NCI-H446 (cell line): Measurements from ENCODE around the gene ARHGAP15.
A peak's percentile ranks its signal among the peaks of the same experiment; 100 is the strongest.

Source experiments
- DNase-seq, 2 experiments: peaks; one replicate each; lab custom pipeline; 2025; lab: John Stamatoyannopoulos, UW

The ARHGAP15 gene

DNA sequence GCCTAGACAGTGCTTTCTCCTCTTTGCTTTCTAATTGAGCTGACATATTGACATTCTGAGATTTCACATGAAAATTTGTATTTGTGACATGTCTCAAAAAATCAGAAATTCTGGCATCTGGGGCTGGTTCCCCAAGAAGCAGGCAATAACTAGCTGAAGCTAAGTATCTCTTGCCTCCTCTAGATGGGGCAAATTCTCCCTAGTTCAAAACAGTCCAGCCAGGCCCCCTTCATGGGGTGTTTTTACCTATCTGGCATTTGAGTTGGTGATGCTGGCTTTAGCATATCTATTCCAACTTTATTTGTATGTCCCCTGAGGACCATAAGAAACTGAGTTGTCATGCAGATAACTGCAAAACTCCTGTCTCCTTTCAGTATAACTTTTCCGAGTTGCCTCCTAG is 39.9 kb downstream of the ARHGAP15 start:
- no peak for DNase-seq

DNA sequence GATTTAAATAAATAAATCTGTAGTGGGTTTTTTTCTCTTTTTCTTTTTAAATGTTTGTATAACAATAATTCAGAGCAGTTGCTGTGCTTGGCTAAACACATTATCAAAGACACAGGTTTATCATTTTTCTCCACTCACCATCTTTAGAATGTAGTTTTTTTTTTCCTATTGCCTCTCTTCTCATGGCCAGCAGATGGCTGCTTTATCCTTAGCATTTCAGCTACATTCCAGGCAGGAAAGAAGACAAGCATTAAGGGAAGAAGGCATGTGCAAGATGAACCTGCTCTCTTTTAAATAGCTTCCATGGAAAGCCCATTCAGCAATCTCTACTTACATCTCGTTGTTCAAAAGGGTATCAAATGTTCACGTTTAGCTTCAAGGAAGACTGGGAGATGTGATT is 42.6 kb downstream of the ARHGAP15 start:
- peak in 1 of 2 experiments; percentile 72 for DNase-seq

DNA sequence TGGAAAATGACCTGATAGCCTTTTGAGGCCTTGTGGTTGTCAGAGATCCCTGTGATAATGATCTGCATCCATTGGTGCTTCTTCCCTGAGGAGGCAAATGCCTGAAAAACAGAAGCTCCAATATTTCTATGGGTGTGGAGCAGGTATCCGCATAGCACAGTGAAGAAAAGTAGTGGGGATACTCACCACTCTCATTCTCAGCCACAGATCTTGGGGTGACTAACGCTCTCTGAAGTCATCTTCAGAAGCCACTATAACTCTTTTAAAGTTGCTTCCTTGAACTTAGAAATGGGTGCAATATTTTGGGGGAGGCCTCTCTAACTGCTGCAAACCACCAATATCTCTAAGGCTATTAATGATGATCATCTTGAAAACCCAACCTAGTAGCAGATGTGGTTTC is 46.2 kb downstream of the ARHGAP15 start:
- DNase-seq, result no peak

DNA sequence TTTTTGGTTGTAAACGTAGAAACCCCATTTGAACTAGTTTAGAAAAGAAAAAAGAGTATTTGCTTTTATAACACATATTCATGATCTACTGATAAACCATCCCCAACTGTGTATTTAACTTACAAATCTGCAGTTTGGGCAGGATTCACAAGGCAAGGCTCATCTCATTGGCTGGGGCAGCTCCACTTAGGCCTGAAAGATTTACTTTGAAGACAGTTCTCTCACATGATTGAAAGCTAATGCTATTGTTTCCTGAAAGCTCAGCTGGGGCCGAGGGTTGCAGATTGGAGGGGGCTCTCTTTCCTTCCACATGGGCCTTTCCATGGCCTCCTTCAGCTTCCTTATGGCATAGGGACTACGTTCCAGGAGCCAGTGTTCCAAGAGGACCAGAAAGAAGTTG is 47.4 kb downstream of the ARHGAP15 start:
- no peak for DNase-seq

DNA sequence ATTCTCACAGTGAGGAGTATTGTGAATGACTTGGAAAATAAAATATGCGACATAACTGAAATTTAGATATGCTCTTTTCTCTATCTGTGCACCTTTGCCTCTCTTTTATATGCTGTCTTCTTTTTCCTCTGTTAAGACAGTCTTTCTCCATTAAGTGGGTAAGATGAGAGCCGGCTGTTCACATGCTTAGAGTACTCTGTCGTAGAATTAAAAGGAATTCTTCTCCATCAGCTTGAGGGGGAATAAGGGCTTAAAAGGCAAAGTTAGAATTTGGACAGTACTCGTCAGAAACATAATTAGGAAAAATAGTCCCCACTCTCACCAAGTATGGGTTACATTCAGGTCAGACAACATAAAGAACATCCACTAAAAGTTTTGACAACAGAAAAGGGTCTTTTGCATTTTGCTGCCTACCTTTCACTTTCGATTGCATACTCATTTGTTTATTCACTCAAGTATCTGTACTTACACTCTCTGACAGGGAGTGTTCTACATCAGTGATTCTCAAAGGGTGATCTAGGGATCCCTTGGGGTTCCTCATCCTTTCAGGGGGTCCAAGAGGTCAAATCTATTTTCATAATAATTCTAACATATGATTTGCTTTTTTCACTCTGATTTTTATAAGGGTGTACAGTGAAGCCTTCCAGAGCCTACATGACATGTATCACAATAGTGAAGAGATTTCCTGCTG is 48.0 kb downstream of the ARHGAP15 start:
- no peak for DNase-seq

DNA sequence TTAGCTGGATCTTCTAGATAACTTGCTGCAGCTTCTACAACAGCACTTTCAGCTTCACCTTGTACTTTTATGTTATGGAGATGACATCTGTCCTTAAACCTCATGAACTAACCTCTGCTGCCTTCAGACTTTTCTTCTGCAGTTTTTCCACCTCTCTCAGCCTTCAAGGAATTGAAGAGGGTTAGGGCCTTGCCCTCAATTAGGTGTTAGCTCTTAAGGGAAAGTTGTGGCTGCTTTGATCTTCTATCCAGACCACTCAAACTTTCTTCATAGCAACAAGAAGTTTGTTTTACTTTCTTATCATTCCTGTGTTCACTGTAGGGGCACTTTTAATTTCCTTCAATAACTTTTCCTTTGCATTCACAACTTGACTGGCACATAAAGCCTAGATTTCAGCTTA is 52.3 kb downstream of the ARHGAP15 start:
- no peak for DNase-seq

DNA sequence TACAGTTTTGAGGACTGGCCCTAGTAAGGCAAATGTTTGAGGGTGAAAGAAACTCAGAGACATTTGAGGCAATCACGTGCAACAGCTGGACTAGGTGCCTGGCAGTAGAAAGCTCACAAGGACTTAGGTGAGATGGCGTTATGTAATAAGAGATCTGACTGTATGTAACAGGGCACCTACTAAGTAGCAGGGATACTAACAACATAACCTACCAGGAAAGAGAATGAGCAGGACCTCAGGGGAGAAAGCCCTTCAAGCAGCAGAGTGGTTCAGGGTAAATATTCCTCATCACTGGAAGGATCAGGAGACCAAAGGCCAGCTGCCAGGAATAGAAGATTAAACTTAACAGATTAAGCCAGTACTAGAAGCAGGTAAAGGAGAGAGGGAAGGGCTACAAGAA is 53.4 kb downstream of the ARHGAP15 start:
- DNase-seq, result no peak

DNA sequence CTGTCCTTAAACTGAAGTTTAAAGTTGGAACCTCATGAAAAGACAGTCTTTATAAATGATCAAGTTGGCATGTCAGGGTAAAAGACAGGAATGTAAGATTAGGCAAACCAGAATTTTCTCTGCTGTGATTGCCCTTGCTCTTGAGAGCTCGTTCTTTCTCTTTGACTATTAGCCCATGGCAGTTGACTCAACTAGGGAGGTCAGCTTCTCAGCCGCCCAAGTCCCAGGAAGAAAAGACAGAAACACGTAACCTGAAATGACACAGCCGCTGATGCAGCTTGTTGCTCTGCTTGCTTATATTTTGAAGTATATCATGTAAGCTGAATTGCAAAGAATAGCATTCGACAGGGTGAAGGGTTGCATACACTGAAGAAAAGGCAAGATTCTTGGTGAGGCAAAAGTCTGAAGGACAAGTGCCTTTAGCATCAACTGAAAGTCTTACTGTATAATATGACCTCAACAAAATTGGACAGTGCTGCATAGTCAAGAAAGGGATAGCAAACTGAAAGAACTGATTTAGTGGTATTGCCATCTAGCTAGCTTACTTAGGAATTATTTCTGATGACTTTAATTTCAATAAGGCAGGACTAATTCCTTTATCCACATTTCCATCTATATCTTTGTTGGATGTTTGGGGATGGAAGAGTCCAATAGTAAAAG is 54.7 kb downstream of the ARHGAP15 start:
- DNase-seq, result no peak

DNA sequence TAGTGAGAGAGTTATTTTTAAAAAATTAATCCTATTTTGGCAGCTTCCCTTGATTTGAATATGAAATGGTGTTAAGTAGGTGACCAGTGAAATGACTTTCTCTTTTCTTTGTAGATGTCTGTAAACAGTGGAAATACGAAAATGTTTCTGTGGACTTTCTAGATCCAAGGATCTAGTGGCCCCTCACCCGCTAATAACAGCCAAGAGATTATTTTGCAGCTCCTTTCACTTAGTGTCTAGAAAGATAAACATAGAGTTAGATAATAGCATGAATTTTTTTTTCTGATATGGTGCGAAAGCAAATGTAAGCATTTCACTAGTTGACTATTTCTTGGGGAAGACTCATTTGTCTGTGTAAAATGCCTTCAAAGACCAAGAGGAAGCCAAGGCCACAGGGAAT is 57.7 kb downstream of the ARHGAP15 start:
- no peak for DNase-seq

DNA sequence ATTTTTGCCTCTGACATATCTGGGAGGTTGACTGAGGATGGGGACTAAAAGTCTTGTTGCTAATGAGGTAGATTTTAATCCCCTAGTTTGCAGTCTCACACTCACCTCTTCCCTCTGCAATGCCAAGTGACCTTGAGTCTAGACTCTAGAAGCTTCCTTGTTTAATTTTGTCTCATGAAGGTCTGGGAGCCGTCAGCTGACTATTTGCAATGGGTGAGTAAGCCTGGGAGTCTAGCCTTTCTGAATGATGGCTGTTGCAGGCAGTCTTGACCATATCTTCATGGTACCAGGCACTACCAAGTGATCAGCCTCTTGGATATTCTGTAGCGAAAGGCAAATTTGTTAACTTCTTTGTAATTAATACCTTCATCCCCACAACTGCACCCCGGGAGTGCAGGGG is 61.2 kb downstream of the ARHGAP15 start:
- no peak for DNase-seq

DNA sequence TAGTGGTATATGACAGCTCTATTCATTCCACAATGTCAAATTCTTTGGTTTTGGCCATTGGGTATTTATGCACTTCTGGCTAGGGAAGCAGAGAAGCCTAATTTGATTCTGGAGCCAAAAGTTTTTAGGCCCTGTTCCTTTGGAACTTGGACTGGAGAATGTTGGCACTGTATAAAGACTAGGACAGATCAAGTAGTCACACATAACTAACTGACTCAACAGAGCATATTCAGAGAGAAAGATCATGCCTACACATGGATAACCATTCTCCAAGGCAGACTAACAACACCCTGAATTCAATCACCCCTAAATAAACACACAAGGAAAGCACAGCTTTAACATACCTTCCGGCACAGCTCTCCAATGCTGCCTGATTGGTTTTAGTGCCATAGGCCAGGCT is 62.9 kb downstream of the ARHGAP15 start:
- DNase-seq, result peak; percentile 85 to 91

DNA sequence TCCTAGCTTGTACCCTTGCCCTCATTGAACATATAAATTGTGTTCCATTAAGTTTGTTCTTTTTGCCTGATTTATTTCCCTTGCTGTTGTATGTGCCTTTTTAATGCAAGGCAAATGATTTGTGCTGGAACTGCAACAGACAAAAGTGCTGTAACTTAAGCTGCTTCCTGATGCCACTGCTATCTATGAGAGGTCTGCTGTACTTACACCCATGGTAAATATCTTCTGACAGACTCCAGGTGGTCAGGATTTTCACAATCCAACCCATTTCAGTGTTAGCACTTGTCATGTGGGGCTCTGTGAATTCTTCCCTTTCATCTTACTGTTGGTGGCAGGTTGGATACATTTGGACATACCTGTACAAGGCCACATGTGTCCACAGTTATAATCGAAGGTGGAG is 63.5 kb downstream of the ARHGAP15 start:
- peak; percentile 80 to 83 for DNase-seq

DNA sequence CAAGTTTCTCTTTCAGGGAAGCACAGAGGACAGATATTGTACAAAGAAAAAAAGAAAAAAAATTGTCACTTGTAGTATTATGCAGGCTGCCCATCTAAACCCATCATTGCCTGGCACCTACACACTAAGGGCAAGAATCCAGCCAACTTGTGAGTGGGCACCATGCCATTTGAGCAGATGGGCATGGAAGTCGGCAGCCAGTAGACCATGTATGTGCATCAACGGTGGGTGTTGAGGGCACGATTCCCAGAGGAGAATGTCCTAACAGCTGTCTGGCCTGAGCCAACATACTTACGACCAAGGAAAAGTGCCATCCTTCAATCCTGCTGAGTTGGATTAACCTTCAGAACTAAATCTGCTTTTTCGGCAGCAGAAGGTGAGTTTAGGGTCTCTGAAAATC is 63.9 kb downstream of the ARHGAP15 start:
- peak; percentile 96 to 98 for DNase-seq

DNA sequence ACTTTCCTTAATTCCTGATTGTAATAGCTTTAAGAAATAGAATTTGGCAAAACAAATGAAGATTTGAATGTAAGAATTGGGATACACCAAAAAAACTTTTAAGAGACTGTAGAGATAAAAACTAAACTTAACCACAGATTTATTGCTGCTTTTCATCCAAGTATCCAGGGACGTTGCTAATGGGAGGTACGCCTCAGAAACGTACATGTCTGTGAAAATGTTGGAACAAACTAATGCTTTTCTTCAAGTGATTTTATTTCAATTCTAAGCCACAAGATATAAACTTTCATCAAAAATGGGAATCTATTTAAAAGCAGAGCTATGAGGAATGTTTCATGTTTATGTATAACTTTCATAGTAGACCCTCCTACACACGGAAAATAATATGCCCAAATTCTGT is 66.3 kb downstream of the ARHGAP15 start:
- DNase-seq, result no peak

DNA sequence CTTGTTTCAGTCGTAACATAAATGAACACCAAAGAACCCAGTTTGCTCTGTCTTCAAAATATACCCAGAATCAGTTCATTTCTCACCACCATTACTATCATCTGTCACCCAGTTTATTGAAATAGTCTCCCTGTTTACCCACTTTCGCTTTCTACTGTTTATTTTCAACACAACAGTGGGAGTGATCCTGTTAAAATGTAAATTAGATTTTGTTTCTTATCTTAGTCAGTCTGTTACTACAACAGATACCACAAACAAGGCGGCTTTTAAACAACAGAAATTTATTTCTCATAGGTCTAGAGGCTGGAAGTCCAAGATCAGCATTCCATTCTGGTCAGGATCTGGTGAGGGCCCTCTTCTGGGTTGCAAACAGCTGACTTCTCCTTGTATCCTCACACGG is 74.8 kb downstream of the ARHGAP15 start:
- no peak for DNase-seq

DNA sequence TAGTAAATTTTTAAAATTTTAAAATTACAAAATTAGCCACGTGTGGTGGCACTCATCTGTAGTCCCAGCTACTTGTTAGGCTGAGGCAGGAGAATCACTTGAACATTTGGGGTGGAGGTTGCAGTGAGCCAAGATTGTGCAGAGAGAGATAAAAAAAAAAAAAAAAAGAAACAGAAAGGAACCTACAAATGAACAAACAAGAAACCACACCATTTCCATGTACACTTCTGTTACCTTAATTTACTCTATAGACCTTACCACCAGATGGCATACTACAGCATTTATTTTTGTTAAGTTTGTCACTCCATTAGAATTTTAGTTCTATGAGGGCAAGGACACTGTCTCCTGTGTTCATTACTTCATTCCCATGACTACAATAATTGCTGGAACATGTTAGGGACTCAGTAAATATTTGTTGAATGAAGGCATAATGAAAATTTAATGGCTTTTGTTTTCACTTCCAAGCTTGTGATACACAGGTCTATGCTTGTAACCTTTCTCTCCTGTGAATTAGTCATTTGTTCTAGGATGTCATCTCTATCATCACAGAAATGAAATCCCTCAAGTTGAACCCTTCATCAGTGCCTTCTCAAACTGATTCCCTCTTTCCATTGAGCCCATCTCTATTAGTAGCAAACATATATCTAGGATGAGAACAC is 76.0 kb downstream of the ARHGAP15 start:
- DNase-seq, result peak in 1 of 2 experiments; percentile 20

DNA sequence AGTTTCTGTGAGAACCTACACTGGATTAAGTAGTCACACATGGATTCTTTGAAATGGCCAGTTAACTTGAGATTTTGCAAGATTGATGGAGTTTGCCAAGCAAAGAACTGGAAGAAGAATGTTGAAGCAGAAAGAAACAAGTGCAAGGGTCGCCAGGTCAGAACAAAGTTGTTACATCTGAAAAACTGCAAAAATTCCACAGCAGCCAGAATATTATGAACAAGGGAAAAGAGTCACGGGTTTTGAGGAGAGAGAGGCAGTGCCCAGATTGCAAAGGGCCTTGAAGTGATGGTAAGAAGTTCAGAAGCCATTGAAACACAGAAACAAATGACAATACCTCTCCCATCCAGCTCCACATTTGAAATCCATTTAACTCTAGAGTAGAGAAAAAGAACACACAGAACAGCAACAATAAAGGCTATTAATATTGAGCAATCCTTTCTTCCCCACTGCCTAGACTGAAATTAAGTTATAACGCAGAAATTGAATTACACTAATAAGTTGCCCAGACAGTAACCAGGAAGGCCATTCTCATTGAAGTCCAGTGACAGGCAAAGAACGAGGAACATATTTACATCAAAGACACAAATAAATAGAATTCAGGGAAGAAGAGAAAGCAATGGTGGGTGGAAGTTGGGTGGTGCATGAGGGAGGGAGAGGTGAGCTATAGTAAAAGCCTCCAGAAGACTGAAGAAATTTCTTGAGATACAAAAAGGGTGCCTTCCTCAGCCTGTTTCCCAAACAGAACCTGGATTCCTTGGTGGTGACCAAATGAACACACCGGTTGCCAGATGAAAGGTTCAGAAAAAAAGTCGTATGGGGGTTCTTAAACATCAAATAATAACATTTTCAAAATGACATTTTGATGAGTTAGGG is 80.6 kb downstream of the ARHGAP15 start:
- no peak for DNase-seq

DNA sequence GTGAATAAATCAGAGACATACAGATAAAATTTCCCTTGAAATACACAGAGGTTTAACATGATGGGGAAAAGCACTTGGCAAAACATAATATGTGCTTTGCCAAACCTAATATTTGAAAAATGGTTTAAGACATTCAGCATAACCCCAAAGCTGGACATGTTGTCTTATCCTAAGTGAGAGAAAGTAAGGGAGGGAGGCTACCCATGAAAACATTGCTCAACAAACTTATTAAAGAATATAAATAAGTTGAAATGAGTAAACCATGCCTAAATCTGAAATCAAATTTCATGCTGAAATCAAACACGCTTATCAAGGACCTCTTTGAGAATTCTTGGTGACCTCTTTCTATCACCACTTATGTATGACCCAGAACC is 81.2 kb downstream of the ARHGAP15 start:
- no peak for DNase-seq

DNA sequence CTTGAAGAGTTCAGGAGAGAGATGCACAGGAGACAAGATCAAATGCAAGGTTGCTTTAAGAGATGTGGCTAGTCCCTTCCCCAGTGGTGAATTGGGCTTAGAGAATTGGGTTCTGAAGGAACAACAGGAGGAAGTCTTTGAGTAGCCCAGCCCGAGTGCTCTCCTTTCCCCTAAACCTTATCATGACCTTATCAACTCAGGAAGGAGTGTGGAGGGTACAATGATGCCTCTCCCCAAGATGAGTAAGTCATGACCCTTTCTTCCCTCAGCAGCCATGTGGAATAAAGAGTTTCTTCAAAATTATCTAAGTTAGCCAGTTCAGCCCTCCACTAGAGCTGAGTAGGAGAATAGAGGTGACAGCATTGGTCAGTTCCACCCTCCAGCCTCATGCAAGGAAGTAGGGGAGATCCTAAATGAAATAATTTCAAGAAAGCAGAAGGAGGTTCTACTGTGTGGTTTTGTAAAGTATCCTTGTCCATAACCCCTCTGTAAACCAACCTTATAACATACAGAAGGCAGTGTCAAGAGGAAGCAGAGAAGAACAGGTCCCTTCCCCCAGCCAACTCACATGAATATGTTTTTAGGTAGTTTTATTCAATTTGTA is 88.4 kb downstream of the ARHGAP15 start:
- no peak for DNase-seq

DNA sequence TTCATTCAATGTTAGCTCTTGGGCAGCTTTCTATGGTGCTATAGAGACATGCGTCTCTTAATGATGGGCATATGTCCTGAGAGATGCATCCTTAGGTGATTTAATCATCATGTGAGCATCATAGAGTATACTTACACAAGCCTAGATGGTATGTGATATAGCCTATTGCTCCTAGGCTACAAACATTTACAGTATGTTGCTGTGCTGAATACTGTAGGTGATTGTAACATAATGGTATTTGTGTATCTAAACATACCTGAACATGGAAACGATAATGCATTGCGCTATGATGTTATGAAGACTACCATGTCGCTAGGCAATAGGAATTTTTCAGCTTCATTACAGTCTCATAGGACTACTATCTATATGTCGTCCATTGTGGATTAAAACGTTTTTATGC is 89.4 kb downstream of the ARHGAP15 start:
- no peak for DNase-seq

DNA sequence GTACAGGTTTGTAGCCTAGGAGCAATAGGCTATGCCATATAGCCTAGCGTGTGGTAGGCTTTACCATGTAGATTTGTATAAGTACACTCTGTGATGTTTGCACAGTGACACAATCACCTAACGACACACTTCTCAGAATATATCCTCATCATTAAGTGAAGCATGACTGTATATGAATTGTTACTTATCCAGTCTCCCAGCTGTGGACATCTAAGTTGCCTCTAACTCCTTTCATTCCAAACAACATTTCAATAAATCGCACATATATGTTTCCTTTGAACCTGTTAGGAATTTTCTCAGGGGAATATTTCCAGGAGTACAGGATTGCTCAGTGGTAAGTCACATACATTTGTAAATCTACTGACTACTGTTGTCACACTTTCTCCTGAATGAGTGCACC is 90.0 kb downstream of the ARHGAP15 start:
- DNase-seq, result no peak

DNA sequence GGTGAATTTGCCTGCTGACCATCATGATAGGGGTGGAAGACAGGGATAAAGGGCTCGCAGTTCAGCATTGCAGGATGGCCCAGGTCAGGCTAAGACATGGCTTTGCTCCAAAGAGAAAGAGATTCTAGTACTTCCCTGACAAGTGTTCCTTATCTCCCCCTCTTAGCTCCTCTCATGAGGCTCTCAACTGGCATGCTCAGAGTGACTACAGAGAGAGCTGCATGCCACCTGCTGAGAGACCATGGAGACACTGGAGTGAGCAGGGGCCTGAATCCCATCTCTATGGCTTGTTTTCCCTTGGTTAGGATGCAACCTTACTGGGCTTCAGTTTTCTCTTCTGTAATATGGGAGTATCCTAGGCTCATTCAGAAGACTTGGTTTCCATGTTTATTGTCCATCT is 94.3 kb downstream of the ARHGAP15 start:
- no peak for DNase-seq
